Left ventricle myocardium inferior (tissue), 1 donor: Measurements from ENCODE around the gene OR14J1. TPM values are rescaled to one million over a fixed set of nuclear protein-coding genes. Genes with fewer than 3 reads are reported as not detected.
"Not testable (repeated sequence)": the region's sequence is repeated elsewhere in the genome, so short reads cannot be mapped to it uniquely, and the experiment has no call there.

Experiments used
- DNase-seq: peaks from one replicate; pipeline ENCODE4 v3.0.0-alpha.2; 2020
- H3K27ac ChIP-seq: fragments of 200-600 bp; replicated peaks from 2 replicates; pipeline ENCODE4 v1.8.0; 2021
- H3K27me3 ChIP-seq: fragments of 200-600 bp; 2 replicates; pipeline ENCODE4 v1.8.0; 2021; ENCODE audit warnings: low read depth
- H3K36me3 ChIP-seq: fragments of 200-600 bp; 2 replicates; pipeline ENCODE4 v1.8.0; 2021
- H3K4me1 ChIP-seq: fragments of 200-600 bp; 2 replicates; pipeline ENCODE4 v1.8.0; 2021
- H3K4me3 ChIP-seq: fragments of 200-600 bp; 2 replicates; pipeline ENCODE4 v1.8.0; 2021; ENCODE audit warnings: mild to moderate bottlenecking, moderate library complexity
- H3K9me3 ChIP-seq: fragments of 200-600 bp; replicated peaks from 2 replicates; pipeline ENCODE4 v1.8.0; 2021
- intact Hi-C: fragments of 100-400 bp; cut with micrococcal nuclease; formaldehyde crosslinking; loops from one replicate; pipeline ENCODE4 v1.11.0; 2022
- total RNA-seq: library from RNA; stranded (reverse); fragmentation: NEBNext Ultra II Directional; extraction: Animal tissue kit (Norgen Biotek cat#: 25700); gene quantifications from one replicate; pipeline ENCODE4 v1.2.1, GENCODE V29; 2021
- TF ChIP-seq, protein P1 (sequence below): fragments of 200-600 bp; IDR thresholded peaks from 2 replicates; pipeline ENCODE4 v1.8.0; 2021; ENCODE audit warnings: antibody characterized with exemption, mild to moderate bottlenecking, borderline replicate concordance
- donor health status: DM: no; HTN: yes; CAD: no; lungs with severe emphysema.

The OR14J1 gene
- total RNA-seq, 1 donor from 2014 or later: not detected

DNA sequence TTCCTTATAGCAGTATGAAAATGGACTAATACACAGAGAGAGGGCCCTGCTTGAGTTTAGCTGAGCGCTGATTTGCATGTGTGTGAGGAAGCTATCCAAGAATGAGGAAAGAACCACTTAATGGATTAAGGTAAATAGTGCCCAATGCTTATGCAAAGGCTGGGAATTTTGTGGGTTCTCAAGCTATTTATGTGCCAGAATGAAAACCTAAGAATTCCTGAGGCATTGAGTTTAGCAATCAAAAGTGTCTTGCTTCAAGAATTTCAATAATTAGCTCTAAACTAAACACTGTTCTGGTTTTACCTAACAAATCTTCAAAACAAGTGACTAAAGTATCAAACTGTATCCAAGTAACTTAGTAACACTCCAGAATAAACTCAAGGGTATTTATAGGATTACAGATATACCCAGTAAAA, 7.0 kb upstream of the OR14J1 start:
- H3K27me3 ChIP-seq: peaks cover 3% of the 10 kb centered on the region
- intact Hi-C loops: no loop called here

DNA sequence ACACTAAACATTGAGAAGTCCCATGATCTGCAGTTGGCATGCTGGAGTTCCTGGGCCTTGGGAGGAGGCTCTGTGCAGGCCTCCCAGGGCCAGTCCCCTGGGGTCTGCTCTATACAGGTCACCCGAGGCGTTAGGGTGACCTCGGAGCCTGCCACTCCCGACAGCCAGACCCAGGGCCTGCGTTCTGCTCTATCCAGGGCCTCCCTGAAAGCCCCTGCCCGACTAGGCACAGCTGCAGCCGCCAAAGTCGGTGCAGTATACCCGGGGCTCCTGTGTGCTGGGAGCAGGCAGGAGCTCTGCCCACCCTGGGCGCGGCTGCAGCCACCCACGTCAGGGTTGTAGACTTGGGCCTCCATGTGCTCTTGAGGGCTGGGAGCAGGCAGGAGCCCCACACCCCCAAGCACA, 6.3 kb upstream of the OR14J1 start:
- intact Hi-C loops: no loop called here
- no peak overlapping the region for H3K4me3 ChIP-seq
- DNase-seq: no peak
- TF ChIP-seq, protein P1, sequence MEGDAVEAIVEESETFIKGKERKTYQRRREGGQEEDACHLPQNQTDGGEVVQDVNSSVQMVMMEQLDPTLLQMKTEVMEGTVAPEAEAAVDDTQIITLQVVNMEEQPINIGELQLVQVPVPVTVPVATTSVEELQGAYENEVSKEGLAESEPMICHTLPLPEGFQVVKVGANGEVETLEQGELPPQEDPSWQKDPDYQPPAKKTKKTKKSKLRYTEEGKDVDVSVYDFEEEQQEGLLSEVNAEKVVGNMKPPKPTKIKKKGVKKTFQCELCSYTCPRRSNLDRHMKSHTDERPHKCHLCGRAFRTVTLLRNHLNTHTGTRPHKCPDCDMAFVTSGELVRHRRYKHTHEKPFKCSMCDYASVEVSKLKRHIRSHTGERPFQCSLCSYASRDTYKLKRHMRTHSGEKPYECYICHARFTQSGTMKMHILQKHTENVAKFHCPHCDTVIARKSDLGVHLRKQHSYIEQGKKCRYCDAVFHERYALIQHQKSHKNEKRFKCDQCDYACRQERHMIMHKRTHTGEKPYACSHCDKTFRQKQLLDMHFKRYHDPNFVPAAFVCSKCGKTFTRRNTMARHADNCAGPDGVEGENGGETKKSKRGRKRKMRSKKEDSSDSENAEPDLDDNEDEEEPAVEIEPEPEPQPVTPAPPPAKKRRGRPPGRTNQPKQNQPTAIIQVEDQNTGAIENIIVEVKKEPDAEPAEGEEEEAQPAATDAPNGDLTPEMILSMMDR: no peak
- H3K27me3 ChIP-seq: peaks cover 3% of the 10 kb centered on the region
- H3K27ac ChIP-seq: no peak overlapping the region
- H3K4me1 ChIP-seq: no peaks in the 10 kb centered on the region
- H3K9me3 ChIP-seq: no peaks in the 10 kb centered on the region
- H3K36me3 ChIP-seq: no peaks in the 10 kb centered on the region

More for the DNA sequence above, 7.0 kb upstream of the OR14J1 start:
- DNase-seq: no peak
- H3K36me3 ChIP-seq: no peaks in the 10 kb centered on the region
- H3K4me3 ChIP-seq: no peak overlapping the region
- no peaks in the 10 kb centered on the region for H3K4me1 ChIP-seq
- TF ChIP-seq, protein P1: no peak
- no peak overlapping the region for H3K27ac ChIP-seq
- no peaks in the 10 kb centered on the region for H3K9me3 ChIP-seq

DNA sequence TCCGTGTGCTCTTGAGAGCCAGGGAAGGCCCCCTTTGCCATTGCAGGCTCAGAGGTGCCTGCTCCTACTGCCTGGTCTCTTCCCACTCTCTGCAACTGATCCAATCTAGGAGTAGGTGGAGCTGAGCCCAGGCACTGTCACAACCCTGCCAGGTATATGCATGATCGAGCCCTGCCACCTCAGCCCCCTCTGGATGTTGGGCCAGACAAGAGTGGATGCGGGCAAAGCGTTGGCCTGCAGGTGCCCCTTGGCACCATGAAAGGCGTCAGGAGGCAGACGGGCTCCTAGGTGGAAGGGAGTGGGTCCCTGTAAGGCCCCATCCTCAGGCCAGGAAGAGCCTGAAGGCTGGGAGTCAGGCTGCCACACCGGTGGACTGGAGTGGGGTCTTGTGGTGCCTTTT, 5.9 kb upstream of the OR14J1 start:
- no peaks in the 10 kb centered on the region for H3K4me1 ChIP-seq
- no peaks in the 10 kb centered on the region for H3K9me3 ChIP-seq
- TF ChIP-seq, protein P1: no peak
- no peak overlapping the region for H3K4me3 ChIP-seq
- H3K27me3 ChIP-seq: peaks cover 3% of the 10 kb centered on the region
- intact Hi-C loops: no loop called here
- H3K27ac ChIP-seq: no peak overlapping the region
- no peaks in the 10 kb centered on the region for H3K36me3 ChIP-seq
- no peak for DNase-seq

DNA sequence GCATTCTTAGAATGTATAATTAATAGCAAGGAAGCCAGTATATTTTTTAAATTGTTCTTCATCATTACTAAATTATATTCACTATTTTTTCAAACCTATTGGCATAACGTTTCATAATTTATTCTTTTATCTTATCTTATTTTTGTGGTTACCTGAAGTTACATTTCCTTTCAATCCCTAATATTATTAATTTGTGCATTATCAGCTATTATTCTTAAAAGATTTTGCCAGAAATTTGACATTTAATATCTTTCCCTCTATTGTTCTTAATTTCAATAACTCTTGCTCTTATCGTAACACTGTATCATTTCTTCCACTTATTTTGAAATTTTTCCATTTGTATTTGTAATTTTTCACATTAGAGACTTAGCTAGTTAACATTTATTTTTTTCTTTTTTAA, 18.4 kb downstream of the OR14J1 start:
- Histone ChIP-seq H3K4me1 (no peaks in the 10 kb centered on the region), H3K27ac (no peak overlapping the region), H3K27me3 (no peaks in the 10 kb centered on the region), H3K4me3 (no peak overlapping the region), H3K36me3 (no peaks in the 10 kb centered on the region), H3K9me3 (no peaks in the 10 kb centered on the region)
- TF ChIP-seq, protein P1: no peak
- no peak for DNase-seq
- intact Hi-C loops: no loop called here

DNA sequence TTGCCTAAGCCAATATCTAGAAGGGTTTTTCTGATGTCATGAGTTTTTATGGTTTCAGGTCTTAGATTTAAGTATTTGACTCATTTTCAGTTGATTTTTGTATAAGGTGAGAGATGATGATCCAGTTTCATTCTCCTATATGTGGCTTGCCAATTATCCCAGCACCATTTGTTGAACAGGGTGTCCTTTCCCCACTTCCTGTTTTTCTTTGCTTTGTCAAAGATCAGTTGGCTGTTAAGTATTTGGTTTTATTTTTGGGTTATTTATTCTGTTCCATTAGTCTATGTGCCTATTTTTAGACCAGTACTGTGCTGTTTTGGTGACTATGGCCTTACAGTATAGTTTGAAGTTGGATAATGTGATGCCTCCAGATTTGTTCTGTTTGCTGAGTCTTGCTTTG, 21.8 kb downstream of the OR14J1 start:
- intact Hi-C loops, H3K4me3 ChIP-seq, DNase-seq, H3K4me1 ChIP-seq, H3K27ac ChIP-seq, H3K9me3 ChIP-seq, H3K27me3 ChIP-seq, H3K36me3 ChIP-seq: not testable (repeated sequence)

DNA sequence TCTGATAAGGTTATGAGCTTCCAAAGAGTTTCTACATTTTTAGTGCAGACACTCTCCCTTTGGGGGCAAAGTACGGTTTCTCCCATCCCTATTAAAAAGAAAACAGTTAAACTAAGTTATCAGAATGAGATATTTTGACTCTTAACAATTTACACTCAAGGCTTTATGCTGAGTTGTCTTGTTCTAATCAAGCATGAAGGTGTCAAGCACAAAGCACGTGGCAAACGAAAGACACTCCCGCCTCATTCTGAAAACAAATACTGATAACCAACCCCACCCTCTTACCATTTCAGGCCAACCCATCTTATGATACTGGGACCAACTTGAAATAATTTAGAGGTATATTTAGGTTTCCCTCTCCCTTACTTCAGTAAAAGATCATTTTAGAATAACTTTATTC, 24.3 kb downstream of the OR14J1 start:
- intact Hi-C loops: no loop called here
- Histone ChIP-seq H3K4me3 (no peak overlapping the region), H3K4me1 (no peaks in the 10 kb centered on the region), H3K9me3 (no peaks in the 10 kb centered on the region), H3K27ac (no peak overlapping the region), H3K36me3 (no peaks in the 10 kb centered on the region), H3K27me3 (no peaks in the 10 kb centered on the region)
- DNase-seq: no peak
- TF ChIP-seq, protein P1: no peak
